Posterior vena cava (tissue), 2 donors: Measurements from ENCODE around the gene FCRL5. TPM values are rescaled to one million over a fixed set of nuclear protein-coding genes. Genes with fewer than 3 reads are reported as not detected.

Experiments used
- DNase-seq: peaks from one replicate; pipeline ENCODE4 v3.0.0-alpha.2; 2020; ENCODE audit warnings: low spot score
- intact Hi-C, 2 donors: fragments of 100-400 bp; cut with DNase I; formaldehyde crosslinking; loops; one replicate each; pipeline versions ENCODE4 v1.14.1 to v1.14.2; 2022 to 2023
- total RNA-seq, 2 donors: library from RNA; stranded (reverse); fragmentation: NEBNext Ultra II Directional; extraction: Animal tissue kit (Norgen Biotek cat#: 25700); gene quantifications; one replicate each; pipeline ENCODE4 v1.2.1, GENCODE V29; 2021
- donor health status: DM: yes; HTN: yes; CAD: no.
- donor health status: DM: yes; HTN: yes; CAD: no.

Gene FCRL5
- total RNA-seq, 2 donors from 2014 or later, result 0.19 to 0.32 TPM

DNA sequence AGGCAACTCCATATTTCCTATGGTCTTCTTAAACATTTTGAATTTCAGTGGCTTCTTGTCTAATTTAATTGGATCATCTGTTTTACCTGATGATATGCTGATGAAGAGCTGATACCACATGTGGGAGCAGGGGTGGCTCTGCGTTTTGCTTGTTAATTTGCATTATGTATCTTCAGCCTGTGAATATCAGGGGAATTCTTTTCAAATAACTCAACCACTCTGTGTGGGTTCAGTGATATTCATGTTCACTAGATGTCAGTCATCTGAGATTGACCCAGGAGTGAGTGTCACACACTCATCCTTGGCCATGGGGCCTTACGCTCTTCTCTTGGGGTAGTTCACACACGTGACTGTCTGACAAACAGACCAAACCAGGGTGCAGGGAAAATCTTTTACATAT lies 83.0 kb downstream of the FCRL5 start:
- no peak for DNase-seq
- intact Hi-C loops, result no loop called here

DNA sequence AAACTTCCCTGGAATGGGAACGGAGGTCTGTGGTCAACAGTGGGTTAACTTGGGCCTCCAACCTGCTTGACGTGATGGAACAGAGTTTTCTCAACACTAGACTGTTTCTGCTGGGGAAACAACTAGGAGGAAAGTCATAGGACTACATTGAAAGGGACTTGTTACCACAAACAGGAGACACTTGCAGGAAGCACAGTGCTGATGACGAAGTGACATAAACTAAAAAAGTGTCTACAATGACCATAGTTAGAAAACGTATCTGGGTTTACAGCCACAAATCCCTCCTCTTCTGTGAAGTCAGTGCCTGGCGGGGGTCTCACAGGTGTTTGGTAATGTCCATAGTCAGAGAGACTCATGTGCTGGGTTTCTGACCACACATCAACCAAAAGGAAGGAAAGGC lies 86.3 kb downstream of the FCRL5 start:
- intact Hi-C loops, result no loop called here
- DNase-seq, result no peak

Other genes starting within 250 kb of the FCRL5 start
- gene FCRL4, start 45.6 kb upstream of the FCRL5 start, total RNA-seq, result not detected
- 1 to 10 TPM in 1 of 2 donors, under 1 TPM in 1; 0.19 to 1.1 TPM for gene FCRL3, start 148.3 kb upstream of the FCRL5 start, total RNA-seq
- under 1 TPM in 1 of 2 donors, not detected in 1; 0.19 TPM for gene FCRL2, start 224.6 kb upstream of the FCRL5 start, total RNA-seq